ACC112 (cell line): ENCODE data around the gene SIL1.

Experiments used
- H2AFZ ChIP-seq: fragments of 200-600 bp; sonication (generic); one replicate; pipeline ENCODE4 v1.6.0; 2017; ENCODE audit warnings: antibody characterized with exemption, low read length; ENCODE audit not compliant: unreplicated experiment
- H3K27ac ChIP-seq: fragments of 200-600 bp; sonication (generic); 2 replicates; pipeline ENCODE4 v1.5.1; 2014; ENCODE audit warnings: low read depth, mild to moderate bottlenecking, antibody characterized with exemption, low read length, moderate library complexity
- H3K27me3 ChIP-seq: fragments of 200-600 bp; sonication (generic); 2 replicates; pipeline ENCODE4 v1.6.1; 2014; ENCODE audit warnings: mild to moderate bottlenecking, antibody characterized with exemption, low read length, moderate library complexity, mixed read lengths; ENCODE audit not compliant: insufficient read depth
- H3K36me3 ChIP-seq: fragments of 200-600 bp; sonication (generic); 2 replicates; pipeline ENCODE4 v1.6.1; 2016; ENCODE audit warnings: mild to moderate bottlenecking, antibody characterized with exemption, low read length, moderate library complexity, mixed read lengths; ENCODE audit not compliant: insufficient read depth
- H3K4me1 ChIP-seq: fragments of 200-600 bp; sonication (generic); one replicate; pipeline ENCODE4 v1.6.1; 2016; ENCODE audit warnings: low read length, mixed read lengths; ENCODE audit not compliant: insufficient read depth, unreplicated experiment, control insufficient read depth
- H3K4me3 ChIP-seq: fragments of 200-600 bp; sonication (generic); 2 replicates; pipeline ENCODE4 v1.5.1; 2014; ENCODE audit warnings: mild to moderate bottlenecking, low read depth, low read length
- H3K79me2 ChIP-seq: fragments of 200-600 bp; sonication (generic); one replicate; pipeline ENCODE4 v1.6.0; 2016; ENCODE audit warnings: low read length; ENCODE audit not compliant: control insufficient read depth, unreplicated experiment, insufficient read depth

Gene SIL1

DNA sequence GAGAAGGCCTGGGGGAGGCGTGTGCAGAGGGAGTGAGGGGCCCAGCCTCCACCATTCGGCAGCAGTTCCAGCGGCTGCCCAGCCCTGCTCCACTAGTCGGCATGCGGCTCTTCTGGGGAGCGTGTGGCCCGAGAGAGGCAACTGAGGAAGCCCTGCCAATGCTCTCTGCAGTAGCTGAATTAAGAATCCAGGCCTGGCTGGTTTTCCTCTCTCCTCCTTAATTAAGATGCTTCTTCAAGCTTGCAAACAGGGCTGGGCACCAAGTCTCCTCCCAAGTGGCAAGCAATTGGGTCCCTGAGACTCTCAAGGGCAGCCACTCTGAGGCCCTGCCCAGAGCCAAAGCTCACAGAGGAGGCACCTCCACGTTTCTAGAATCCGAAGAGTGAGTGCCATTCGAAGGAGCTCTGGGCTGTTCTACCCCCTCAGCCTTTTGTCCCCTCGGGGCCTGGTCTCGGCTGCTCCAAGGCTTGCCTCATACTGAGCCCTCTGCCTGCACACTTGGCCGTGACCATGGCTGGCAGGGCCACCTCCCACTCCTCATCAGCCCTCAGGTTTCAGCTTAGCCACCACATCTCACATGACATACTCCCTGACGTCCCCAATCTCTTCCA lies 247.6 kb downstream of the SIL1 start:
- Histone ChIP-seq H3K4me3 (no peak overlapping the region), H3K36me3 (no peaks in the 10 kb centered on the region), H3K27ac (no peak overlapping the region), H3K27me3 (no peaks in the 10 kb centered on the region), H2AFZ (no peak overlapping the region), H3K79me2 (no peaks in the 10 kb centered on the region), H3K4me1 (peaks cover 11% of the 10 kb centered on the region)

DNA sequence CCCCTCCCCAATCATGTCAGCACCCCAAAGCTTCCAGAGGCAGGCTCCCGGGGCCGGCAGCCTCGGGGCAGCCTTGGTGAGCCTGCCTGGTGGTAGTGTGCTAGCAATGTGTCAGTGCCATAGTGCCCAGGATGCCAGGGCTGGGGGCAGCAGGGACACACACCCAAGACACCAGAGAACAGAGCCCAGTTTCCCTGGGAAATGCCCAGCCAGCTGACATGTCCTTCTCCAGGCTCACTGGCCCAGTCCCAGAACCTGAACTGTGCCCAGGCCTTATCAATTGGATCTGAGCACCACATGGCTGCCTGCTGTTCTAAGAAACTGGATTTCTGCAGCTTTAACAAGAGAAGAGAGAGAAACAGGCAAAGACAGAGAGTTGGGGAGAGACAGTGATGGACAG lies 248.2 kb downstream of the SIL1 start:
- no peak overlapping the region for H3K27ac ChIP-seq
- no peaks in the 10 kb centered on the region for H3K36me3 ChIP-seq
- no peak overlapping the region for H3K4me3 ChIP-seq
- H3K27me3 ChIP-seq: no peaks in the 10 kb centered on the region
- no peaks in the 10 kb centered on the region for H3K79me2 ChIP-seq
- H3K4me1 ChIP-seq: peaks cover 11% of the 10 kb centered on the region
- H2AFZ ChIP-seq: no peak overlapping the region

DNA sequence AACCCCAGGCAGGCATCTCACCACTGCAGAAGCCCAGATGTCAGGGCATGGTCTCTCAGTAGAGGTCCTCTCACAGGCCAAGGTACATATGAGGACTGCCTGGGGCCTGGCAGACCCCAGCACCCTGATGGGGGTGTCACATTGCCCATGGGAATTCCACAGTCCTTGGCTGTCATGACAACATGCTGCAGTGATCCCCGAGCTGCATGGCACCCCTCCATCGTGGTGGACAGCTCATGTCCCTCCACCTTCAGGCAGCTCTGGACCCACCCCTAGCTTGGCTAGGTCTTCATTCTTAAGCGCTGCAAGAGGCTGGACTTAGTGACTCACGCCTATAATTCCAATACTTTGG lies 249.0 kb downstream of the SIL1 start:
- H3K4me1 ChIP-seq: peaks cover 11% of the 10 kb centered on the region
- H3K4me3 ChIP-seq: no peak overlapping the region
- H3K27ac ChIP-seq: no peak overlapping the region

DNA sequence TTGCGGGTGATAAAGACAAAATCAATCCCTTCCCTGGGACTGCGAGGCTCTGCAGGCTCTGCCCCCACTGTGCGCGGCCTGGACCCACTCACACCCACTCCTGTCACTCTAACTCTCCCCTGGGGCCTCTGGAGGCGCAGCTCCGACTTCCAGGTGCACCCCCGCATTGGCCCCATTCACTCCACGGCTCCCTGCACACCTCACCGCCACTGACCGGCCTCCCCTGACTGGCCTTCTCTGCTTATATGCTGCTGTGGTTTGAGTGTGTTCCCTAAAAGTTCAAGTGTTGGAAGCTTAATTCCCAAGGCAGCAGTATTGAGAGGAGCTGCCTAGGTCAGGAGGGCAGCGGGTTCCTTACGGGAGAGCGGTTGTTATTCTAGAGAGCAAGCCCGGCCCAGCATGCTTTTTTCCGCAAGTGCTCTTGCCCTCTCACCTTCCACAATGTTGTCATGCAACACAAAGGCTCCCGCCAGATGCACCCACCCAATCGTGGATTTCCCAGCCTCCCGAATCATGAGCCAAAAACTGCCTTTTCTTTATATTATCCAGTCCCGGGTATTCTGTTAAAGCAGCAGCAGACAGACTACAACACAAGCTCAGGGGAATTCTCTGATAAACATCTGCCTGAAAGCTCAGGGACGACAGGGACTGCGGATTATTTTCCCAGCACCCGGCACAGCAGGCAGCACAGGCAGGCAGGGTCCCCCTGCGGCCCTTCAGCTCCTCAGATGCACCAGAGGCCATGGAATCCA lies 249.5 kb downstream of the SIL1 start:
- Histone ChIP-seq H2AFZ (no peak overlapping the region), H3K36me3 (no peaks in the 10 kb centered on the region), H3K27me3 (no peaks in the 10 kb centered on the region), H3K4me1 (peaks cover 9% of the 10 kb centered on the region), H3K79me2 (no peaks in the 10 kb centered on the region), H3K4me3 (no peak overlapping the region), H3K27ac (no peak overlapping the region)

More for the DNA sequence above, 249.0 kb downstream of the SIL1 start:
- Histone ChIP-seq H3K79me2 (no peaks in the 10 kb centered on the region), H3K27me3 (no peaks in the 10 kb centered on the region), H2AFZ (no peak overlapping the region), H3K36me3 (no peaks in the 10 kb centered on the region)

DNA sequence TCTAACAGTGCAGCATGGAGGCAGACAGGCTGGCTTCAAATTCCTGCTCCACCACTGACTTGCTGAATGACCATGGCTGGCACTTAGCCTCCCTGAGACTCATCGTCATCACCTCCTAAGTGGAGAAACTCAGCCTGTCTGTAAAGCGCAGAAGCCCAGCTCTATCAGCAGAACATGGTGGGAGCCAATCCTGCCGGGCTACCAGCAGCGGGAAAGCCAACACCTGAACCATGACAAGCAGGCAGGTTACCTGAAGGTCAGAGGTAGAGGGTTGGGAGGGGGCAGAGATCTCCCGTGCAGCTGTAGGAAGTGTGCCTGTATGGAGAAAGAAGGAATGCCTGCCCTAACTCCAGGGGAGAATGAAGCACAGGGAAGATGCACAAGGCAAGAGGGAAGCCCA lies 250.4 kb downstream of the SIL1 start:
- Histone ChIP-seq H3K4me1 (no peaks in the 10 kb centered on the region), H2AFZ (no peak overlapping the region)

DNA sequence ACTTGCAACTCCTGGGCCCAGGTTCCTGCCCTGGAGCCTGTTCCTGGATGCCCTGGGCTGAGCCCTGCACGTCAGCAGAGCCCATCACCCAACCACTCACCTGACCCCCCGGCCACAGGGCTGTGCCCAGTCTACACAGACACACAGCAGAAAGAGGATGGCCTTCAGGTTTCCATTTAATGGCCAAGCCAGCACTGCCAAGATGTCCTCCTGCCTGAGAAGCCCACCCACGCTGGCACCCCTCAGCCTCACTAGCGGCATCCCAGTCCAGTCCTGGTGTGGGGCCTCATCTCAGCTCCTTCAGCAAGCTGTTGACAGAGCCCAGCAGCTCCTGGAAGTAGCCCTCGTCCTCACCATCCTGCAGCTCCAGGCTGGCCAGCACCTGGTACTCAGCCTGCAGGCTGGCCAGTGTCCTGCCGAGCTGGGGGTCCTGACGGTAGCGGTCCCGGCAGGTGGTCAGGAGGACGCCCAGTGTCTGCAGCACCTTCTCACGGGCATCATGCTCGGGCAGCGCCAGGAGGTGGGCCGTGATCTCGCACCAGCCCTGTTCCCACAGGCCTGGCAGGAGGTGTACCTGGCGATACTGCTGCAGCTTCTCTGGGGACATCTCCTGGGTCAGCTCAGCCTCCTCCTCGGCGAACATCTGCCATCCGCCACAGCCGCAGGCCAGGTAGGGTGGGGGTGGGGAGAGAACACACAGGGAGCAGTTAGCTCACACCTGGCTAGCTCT lies 251.2 kb downstream of the SIL1 start:
- no peak overlapping the region for H3K4me3 ChIP-seq
- H3K36me3 ChIP-seq: no peaks in the 10 kb centered on the region
- H3K27ac ChIP-seq: no peak overlapping the region
- H3K4me1 ChIP-seq: no peaks in the 10 kb centered on the region
- H3K27me3 ChIP-seq: no peaks in the 10 kb centered on the region
- no peak overlapping the region for H2AFZ ChIP-seq
- no peaks in the 10 kb centered on the region for H3K79me2 ChIP-seq

More for the DNA sequence above, 250.4 kb downstream of the SIL1 start:
- no peaks in the 10 kb centered on the region for H3K79me2 ChIP-seq
- H3K27ac ChIP-seq: no peak overlapping the region
- no peaks in the 10 kb centered on the region for H3K36me3 ChIP-seq
- no peak overlapping the region for H3K4me3 ChIP-seq
- H3K27me3 ChIP-seq: no peaks in the 10 kb centered on the region

DNA sequence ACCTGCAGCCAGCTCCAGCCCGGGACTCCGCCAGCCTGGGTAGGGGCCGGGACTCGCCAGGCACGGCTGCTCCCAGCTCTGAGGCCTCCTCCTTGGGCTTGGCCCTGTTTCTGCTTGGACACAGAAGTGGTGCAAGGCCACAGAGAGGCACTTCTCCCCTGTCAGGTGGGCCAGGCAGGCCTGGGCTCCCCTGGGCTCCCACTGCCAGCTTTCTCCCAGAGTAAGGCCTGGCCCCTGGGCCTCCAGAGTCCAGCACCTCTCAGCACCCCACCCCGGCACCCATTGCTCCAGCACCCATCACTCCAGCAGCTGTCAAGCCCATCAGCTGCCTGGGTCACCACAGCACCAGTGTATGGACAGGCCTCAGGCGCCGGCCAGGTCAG lies 251.9 kb downstream of the SIL1 start:
- Histone ChIP-seq H3K79me2 (no peaks in the 10 kb centered on the region), H3K36me3 (no peaks in the 10 kb centered on the region), H3K4me1 (no peaks in the 10 kb centered on the region), H3K4me3 (no peak overlapping the region), H2AFZ (no peak overlapping the region), H3K27ac (no peak overlapping the region), H3K27me3 (no peaks in the 10 kb centered on the region)

DNA sequence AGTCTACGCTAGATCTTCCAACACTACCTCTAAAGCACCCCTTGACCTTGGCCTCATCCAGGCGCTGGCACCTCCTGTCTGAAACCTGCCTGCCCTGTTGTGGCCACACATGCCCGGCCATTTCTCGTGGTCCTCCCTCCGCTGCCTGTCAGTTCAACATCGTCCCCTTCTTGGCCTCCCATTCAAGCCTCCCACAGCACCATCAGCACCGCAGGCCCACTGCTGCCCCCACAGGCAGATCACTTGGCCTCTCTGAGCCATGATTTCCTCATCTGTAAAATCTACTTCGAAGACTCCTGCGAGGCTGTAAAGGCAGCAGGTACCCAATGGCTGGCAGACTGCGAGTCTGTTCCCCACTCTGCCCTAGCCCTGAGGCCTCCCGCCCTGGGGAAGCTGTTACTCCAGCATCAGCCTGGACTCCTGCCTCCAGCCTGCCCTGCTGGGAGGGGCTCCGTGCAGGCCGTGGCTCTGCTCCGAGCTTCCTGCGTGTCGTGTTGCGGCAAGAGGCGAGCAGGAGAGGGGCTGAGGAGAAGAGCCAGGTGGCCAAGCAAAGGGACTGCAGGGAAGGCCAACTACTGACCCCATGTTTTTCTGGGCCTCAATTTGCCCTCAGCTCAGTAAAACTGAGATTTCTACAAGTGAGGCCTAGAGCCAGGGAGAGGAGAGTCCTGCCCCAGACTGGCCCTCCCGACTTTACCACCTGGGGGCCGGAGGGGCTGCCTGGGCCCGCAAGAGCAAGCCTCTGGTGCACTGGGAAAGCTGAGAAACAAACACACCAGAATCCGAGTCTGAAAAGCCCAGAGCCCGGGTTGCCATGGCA lies 252.5 kb downstream of the SIL1 start:
- Histone ChIP-seq H2AFZ (no peak overlapping the region), H3K4me3 (no peak overlapping the region), H3K27ac (no peak overlapping the region), H3K4me1 (no peaks in the 10 kb centered on the region), H3K79me2 (no peaks in the 10 kb centered on the region), H3K27me3 (no peaks in the 10 kb centered on the region), H3K36me3 (no peaks in the 10 kb centered on the region)

DNA sequence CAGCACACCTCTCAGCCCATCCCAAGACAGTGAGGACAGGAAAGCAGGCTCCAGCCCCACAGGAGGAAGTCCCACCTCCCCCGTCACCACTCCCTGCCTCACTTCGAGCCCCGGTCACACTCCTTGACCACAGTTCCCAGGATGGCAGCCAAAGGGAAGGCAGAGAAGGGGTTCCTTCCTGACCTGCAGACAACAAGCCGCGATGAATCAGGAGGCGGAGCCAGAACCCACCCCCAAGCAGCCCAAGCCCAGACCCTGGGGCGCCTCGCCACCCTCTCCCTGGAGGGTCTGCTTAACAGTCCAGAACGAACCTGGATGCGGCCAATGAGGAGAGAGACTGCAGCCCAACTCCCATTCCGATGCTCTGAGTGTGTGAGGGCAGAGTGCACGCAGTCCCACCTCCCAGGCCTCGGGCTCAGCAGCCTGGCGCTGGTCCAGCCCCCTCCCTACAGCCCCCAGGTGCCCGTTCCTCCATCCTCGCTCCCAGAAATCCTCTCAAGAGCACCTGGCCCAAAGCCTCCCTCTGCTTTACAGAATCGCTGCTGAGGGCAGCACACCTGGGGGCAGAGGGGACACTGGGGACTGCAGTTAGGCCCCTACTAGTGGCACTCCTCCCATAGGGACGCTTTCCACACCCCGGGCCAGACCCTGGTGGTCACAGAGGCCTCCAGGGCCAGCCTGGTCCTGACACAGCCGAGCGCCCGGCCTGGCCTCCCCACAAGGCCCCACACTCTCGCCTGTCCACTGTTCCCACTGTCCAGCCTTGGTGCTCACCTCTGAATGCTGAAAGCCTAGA lies 253.4 kb downstream of the SIL1 start:
- no peaks in the 10 kb centered on the region for H3K4me1 ChIP-seq
- H2AFZ ChIP-seq: no peak overlapping the region
- no peaks in the 10 kb centered on the region for H3K27me3 ChIP-seq
- no peaks in the 10 kb centered on the region for H3K36me3 ChIP-seq
- H3K79me2 ChIP-seq: no peaks in the 10 kb centered on the region
- H3K4me3 ChIP-seq: no peak overlapping the region
- no peak overlapping the region for H3K27ac ChIP-seq

DNA sequence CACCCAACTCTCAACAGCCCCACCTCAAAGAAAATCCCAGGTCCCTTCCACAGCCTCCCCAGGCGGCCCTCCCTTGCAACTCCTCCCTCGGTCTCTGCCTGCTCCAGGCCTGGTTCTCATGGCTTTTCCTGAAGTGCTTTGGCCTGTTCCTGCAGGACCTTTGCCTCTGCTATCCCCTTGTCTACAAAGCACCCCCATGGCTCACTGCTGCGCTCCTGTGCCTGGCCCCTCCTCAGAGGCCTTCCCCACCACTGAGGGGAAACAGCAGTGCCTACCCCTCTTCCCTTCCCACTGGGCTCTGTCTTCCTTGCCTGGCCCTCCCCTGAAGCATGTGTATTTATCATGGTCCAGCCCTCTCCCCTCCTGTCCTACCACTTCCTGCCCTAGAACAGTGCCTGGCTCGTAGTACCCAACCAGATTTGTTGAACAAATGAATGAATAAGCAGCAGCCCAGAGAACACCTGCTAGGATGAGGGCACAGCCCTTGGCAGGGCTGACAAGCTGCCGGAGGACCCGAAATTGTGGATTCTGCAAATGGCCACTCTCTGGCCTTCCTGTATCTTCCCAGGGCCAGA lies 254.5 kb downstream of the SIL1 start:
- Histone ChIP-seq H3K27me3 (no peaks in the 10 kb centered on the region), H3K4me1 (no peaks in the 10 kb centered on the region), H3K27ac (no peak overlapping the region)

More for the DNA sequence above, 254.5 kb downstream of the SIL1 start:
- Histone ChIP-seq H3K4me3 (no peak overlapping the region), H2AFZ (no peak overlapping the region), H3K36me3 (no peaks in the 10 kb centered on the region), H3K79me2 (no peaks in the 10 kb centered on the region)
